Hepatic stellate cell (primary cell): ENCODE measurements around the gene TXLNB.
"Not testable (repeated sequence)": the region's sequence is repeated elsewhere in the genome, so short reads cannot be mapped to it uniquely, and the experiment has no call there.

Source experiments
- DNase-seq: peaks from one replicate; pipeline ENCODE4 v3.0.0; 2011; ENCODE audit warnings: low spot score

The TXLNB gene

DNA sequence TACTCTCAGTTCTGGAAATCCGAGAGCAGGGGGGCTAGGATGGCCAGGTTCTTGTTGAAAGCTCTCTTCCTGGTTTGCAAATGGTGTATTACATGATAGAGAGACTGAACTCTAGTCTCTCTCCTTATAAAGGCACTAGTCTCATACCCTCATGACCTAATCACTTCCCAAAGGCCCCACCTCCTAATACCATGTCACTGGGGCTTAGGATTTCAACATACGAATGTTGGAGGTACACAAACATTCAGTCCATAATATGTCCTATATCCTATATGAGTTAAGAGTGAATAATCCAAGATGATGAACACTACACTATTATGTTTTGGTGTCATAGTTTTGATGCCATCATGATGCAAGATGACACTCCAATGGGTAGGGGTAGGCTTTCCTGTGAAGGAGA lies 20.0 kb upstream of the TXLNB start:
- no peak for DNase-seq

GRCh38 chr6:139308936-139309603 lies 17.3 kb upstream of the TXLNB start:
- peak; percentile 43 for DNase-seq

DNA sequence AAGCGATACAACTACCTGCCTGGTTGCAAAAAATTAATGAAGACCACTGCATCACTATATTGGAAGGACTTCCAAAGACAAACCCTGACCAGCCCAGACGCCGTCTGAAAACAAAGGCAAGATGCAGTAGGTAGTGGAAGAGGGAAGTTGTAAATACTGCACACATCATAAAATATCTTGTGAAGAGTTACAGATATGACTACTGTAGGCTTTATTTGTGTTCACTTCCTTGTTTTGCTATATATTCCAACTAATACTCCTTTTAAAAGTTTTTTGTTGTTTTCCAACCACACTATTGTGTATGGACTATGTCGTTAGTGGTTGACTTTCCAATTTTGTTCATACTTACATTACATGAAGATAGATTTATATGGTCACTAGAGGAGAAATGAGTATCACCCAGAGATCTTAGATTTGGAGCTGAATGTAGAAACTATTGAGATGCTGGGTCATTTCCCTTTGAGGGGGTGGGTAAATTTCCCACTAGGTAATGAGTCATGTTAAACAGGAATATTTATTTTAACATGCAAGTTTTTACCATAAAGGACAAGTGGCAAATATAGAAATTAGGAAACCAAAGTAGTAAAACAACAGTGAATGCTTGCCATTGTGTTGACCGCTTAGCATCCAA lies 16.6 kb upstream of the TXLNB start:
- no peak for DNase-seq

DNA sequence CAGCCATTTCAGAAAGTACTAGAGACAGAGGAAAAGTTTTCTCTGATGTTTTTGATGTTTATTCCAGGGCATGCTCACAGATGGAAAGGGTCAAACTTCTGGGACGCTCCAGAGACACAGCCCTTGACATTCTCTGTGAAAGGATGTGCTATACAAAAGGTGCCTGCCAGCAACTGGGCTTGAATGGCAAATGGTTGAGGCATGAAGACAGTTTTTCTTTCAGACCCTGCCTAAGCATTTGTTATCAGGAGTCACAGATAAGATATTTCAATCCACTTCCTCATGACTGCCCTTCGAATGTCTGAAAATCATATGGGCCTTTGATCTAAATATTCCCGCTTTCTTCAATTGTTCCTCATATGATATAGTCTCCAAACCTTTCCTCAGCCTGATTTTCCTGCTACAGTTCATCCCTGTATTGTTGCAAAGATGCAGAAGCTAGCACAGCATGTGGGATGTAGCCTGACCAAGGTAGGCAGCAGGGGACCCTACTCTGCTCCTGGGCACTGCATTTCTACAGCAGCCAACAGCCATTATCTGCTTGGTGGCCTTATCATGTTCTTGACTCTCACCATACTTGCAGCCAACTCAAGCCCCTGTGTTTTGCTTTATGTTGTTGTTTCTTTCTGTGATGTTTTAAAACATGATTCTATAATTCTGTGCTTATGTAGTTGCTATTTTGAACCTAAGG lies 14.6 kb upstream of the TXLNB start:
- no peak for DNase-seq

GRCh38 chr6:139303185-139303584 lies 11.4 kb upstream of the TXLNB start:
- DNase-seq: no peak

DNA sequence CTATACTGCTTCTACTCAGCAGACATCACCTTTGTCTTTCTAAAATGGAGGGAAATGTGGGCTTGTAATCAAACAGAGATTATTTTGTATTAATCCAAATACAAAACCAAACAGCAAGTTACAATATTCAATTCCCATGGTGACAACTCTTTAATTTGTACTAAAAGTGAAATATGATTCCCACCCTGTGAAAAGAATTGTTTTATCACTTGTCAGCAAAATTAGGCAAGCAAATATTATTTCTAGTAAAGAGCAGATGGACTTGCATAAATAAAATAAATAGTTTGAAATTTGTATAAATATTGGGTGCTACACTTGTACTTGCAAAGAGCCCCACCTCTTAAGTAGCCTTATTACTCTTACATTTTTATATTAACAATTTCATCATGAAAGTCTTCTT lies 6.1 kb upstream of the TXLNB start:
- no peak for DNase-seq

DNA sequence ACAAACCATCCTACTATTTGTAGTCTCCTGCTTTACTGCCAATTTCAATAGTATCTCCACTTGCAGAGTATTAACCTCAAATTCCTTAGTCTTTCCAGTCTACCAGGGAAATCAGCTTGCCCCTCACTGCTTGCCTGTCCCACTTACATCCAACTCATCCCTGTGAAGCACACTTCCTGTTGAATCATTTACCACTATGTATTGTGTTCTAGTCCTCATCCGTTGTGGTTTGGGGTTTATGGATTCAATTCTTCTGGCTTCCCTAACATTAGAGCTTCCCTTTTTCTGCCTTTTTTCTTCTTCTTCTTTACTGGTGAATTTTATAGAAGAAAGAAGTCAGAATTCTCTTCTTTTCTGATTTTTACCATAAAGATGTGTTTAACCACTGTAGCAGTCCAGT lies 5.1 kb upstream of the TXLNB start:
- DNase-seq: no peak

DNA sequence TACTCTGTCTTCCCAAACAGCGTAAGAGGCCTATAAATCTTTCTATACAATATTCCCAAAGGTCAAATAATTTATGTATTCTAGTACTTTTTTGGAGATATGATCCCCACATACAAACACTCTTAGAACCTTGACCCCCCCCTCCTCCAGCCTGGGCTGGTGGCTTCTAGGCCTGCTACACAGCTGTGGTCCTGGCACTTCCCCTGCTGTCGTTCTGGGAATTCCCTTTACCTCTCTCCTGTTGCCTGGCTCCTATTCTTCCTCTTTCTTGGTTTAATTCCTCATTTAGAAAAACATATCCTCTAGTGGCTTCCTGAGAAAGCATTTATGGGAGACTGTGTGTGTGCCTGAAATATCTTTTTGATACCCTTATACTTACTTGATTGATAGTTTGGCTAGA lies 4.1 kb upstream of the TXLNB start:
- no peak for DNase-seq

GRCh38 chr6:139294090-139294489 lies 2.3 kb upstream of the TXLNB start:
- DNase-seq: no peak

DNA sequence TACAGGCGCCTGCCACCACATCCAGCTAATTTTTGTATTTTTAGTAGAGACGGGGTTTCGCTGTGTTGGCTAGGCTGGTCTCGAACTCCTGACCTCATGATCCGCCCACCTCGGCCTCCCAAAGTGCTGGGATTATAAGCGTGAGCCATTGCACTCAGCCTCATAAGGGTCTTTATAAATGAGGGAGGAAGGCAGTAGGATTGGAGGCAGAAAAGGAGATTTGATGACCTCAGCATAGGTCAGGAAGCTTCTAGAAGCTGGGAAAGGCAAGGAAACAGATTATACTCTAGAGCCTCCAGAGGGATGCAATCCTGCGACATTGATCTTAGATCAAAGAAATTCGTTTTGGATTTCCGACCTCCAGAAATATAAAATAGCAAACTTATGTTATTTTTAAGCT lies 1.4 kb upstream of the TXLNB start:
- not testable (repeated sequence) for DNase-seq

DNA sequence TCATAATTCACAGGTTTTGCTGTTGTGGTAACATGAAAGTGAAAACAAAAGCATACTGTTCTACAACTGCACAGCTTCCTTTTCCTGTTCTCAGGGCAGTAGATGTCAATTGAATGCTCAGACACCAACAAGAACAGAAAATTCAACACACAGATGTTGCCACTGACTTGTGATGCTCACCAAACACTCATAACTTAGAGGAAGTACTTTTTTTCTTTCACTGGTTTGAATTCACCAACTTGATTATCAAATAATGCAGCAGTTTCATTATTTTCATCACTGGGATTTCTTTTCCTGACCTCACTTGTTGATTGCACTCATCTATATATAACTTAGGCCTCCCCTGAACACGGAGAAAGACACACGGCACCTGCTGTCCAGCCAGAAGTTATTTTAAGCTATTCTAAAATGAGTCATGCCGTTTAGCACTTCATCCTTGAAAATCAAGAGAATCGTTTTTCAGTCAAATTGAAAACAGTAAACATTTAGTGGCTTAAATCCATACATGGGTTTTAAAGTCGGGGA lies 949 bp downstream of the TXLNB start:
- DNase-seq: peak; percentile 41

GRCh38 chr6:139289233-139289632 lies 2.6 kb downstream of the TXLNB start:
- no peak for DNase-seq

- DNase-seq: no peak
Measured at GRCh38 chr6:139288496-139289040, 3.2 kb downstream of the TXLNB start.

- DNase-seq: no peak
Measured at GRCh38 chr6:139287868-139288267, 3.9 kb downstream of the TXLNB start.

GRCh38 chr6:139286438-139286837 lies 5.4 kb downstream of the TXLNB start:
- DNase-seq: not testable (repeated sequence)

GRCh38 chr6:139285590-139285989 lies 6.2 kb downstream of the TXLNB start:
- no peak for DNase-seq

DNA sequence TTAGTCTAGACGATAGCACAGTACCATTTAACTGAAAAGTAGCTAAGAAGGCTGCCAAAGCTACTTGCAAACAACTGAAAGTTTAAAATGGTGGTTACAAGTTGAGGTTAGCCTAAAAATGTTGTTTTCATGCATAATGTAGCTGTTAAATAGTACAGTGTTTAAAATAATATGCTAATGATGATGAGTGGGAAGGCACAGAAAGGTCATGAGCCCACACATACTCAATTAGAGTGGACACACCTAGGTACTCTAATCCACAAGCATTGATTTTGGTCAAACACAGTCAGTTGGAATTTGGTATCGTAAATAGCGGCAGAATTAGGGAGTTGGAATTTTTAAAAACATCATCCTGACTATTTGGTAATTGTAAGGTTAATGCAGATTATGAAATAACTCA lies 7.0 kb downstream of the TXLNB start:
- no peak for DNase-seq

DNA sequence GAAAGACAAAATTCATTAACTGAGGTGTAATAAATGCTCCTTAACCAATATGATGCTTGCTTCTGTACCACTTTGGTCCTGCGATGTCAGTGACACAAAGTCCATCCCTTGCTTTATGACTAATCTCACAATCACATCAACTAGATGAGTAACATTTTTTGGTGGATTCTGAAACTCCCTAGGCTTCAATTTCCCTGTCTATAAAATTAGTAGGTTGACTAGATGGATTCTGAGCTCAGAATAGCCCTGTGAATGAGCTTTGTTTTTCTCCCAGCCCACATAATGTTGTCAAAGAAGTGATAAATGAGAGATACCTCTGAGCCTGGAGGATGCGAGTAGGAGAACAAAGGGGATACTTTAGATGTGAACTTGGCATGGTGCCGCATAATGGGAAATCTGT lies 9.1 kb downstream of the TXLNB start:
- DNase-seq: no peak

- no peak for DNase-seq
Measured at GRCh38 chr6:139278190-139278589, 13.6 kb downstream of the TXLNB start.

DNA sequence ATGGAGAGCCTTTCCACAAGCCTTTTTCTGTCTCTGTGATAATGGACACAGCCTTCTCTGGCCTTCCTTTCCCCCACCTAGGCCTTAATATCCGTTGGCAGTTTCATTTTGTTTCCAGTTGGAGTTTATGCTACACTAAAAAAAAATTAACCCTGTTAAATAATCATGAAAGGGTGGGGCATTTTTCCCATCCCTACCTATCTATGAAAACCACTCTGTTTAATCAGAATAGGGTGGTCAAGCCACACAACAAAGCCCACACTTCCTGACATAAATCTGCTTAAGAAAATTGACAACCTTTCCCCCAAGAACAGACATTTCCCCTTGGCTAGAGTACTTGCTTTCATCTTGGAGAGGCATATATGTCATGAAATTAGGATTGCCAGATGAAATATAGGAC lies 14.2 kb downstream of the TXLNB start:
- DNase-seq: no peak

- no peak for DNase-seq
Measured at GRCh38 chr6:139277161-139277560, 14.6 kb downstream of the TXLNB start.

DNA sequence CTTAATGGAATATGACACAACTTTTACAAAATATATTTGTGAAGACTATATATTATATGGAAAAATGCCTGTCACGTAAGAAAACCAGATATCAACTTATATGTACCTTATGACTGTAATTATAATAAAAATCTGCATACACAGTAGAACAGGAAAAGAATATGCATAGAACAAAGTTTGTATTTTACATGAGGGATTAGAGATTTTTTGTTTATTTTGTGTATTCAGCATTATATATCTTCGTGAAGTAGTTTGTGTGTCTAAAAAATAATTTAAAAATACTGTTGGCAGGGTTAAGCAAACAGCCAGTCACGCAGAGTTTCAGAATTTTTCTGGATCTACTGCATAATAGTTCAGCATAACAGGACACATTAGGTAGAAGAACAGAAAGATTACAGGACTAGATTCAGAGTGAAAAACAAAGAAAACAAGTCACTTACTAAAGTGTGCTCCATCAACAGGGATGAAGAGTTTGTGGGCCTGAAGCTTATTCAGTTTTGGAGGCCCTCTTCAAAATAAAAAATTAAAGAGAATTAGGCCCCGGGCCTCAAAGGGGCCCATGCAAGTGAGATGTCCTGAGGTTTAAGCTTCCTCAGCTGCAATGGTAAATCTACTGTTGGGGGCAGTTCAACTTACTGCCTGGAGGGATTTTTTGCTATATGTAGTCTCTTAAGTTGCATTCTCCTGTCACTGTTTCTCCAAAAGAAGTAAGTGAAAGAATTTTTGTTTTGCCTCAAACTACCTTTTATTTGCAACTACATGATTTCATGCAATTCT lies 16.3 kb downstream of the TXLNB start:
- DNase-seq: no peak
